Measurements from ENCODE around the gene CELSR1. TPM values are rescaled to one million over a fixed set of nuclear protein-coding genes. Genes with fewer than 3 reads are reported as not detected.
A peak's percentile ranks its signal among the peaks of the same experiment; 100 is the strongest.
"Not testable (repeated sequence)": the region's sequence is repeated elsewhere in the genome, so short reads cannot be mapped to it uniquely, and the experiment has no call there.

Gene CELSR1
- total and polyA plus RNA-seq, 2 donors from 2014 or later, result 15.7 to 49.9 TPM

GRCh38 chr22:46471901-46472721 lies 65.3 kb downstream of the CELSR1 start:
- Histone ChIP-seq H3K27ac (ENCODE audit: low read depth in 2 of 2, low read length in 2 of 2) (no peak overlapping the region), H3K27me3 (ENCODE audit: control insufficient read depth, insufficient read depth, low read length) (no peaks in the 10 kb centered on the region), H3K9me3 (ENCODE audit: control insufficient read depth in 2 of 3, insufficient read depth in 1 of 3, low read length in 3 of 3) (no peaks in the 10 kb centered on the region), H3K4me1 (ENCODE audit: control insufficient read depth in 2 of 3, insufficient read depth in 2 of 3, low read depth in 1 of 3, low read length in 3 of 3) (peaks cover 0 to 5% (median 0%) of the 10 kb centered on the region in 3 donors), H3K4me3 (ENCODE audit: low read length in 3 of 3) (no peak overlapping the region), H3K9ac (ENCODE audit: low read length in 3 of 3) (no peak overlapping the region), H3K36me3 (ENCODE audit: control insufficient read depth in 2 of 3, insufficient read depth in 3 of 3, low read length in 3 of 3) (no peaks in the 10 kb centered on the region)
- FAIRE-seq, result no peak
- TF ChIP-seq CTCF (IDR thresholded peaks at IDR 0.05; ENCODE audit: borderline replicate concordance, extremely low read depth, insufficient read depth), result no peak
- DNase-seq, result no peak
- intact Hi-C loops (cut with DNase I), result no loop called here

GRCh38 chr22:46471330-46471729 lies 66.1 kb downstream of the CELSR1 start:
- H3K27ac ChIP-seq (ENCODE audit: low read depth in 2 of 2, low read length in 2 of 2); FAIRE-seq; H3K27me3 ChIP-seq (ENCODE audit: control insufficient read depth, insufficient read depth, low read length); H3K4me1 ChIP-seq (ENCODE audit: control insufficient read depth in 2 of 3, insufficient read depth in 2 of 3, low read depth in 1 of 3, low read length in 3 of 3); intact Hi-C loops (cut with DNase I); H3K4me3 ChIP-seq (ENCODE audit: low read length in 3 of 3); DNase-seq; H3K36me3 ChIP-seq (ENCODE audit: control insufficient read depth in 2 of 3, insufficient read depth in 3 of 3, low read length in 3 of 3); H3K9me3 ChIP-seq (ENCODE audit: control insufficient read depth in 2 of 3, insufficient read depth in 1 of 3, low read length in 3 of 3); H3K9ac ChIP-seq (ENCODE audit: low read length in 3 of 3): not testable (repeated sequence)

DNA sequence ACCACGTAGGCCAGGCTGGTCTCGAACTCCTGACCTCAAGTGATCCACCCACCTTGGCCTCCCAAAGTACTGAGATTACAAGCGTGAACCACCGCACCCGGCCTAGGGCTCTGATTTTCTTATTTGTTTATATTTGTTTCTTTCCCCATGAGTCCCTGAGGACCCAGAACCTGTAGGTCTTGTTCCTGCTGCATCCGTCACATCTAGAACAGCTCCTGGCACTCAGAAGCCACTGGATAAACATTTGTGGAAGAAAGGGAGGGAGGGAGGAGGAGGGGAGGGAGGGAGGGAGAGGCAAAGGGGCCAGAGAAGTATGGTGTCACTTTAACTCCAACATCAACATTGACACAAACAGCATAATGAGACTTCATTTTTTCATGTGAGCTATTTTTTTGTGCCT lies 67.7 kb downstream of the CELSR1 start:
- no peak overlapping the region for H3K9ac ChIP-seq (ENCODE audit: low read length in 3 of 3)
- FAIRE-seq, result no peak
- H3K4me1 ChIP-seq (ENCODE audit: control insufficient read depth in 2 of 3, insufficient read depth in 2 of 3, low read depth in 1 of 3, low read length in 3 of 3), result peaks cover 0 to 14% (median 6%) of the 10 kb centered on the region in 3 donors
- H3K9me3 ChIP-seq (ENCODE audit: control insufficient read depth in 2 of 3, insufficient read depth in 1 of 3, low read length in 3 of 3), result no peaks in the 10 kb centered on the region
- H3K36me3 ChIP-seq (ENCODE audit: control insufficient read depth in 2 of 3, insufficient read depth in 3 of 3, low read length in 3 of 3), result no peaks in the 10 kb centered on the region
- no peak overlapping the region for H3K4me3 ChIP-seq (ENCODE audit: low read length in 3 of 3)
- DNase-seq, result peak in 1 of 5 donors; percentile 46
- H3K27me3 ChIP-seq (ENCODE audit: control insufficient read depth, insufficient read depth, low read length), result no peaks in the 10 kb centered on the region
- intact Hi-C loops (cut with DNase I), result no loop called here
- TF ChIP-seq CTCF (IDR thresholded peaks at IDR 0.05; ENCODE audit: borderline replicate concordance, extremely low read depth, insufficient read depth), result no peak
- H3K27ac ChIP-seq (ENCODE audit: low read depth in 2 of 2, low read length in 2 of 2), result no peak overlapping the region

DNA sequence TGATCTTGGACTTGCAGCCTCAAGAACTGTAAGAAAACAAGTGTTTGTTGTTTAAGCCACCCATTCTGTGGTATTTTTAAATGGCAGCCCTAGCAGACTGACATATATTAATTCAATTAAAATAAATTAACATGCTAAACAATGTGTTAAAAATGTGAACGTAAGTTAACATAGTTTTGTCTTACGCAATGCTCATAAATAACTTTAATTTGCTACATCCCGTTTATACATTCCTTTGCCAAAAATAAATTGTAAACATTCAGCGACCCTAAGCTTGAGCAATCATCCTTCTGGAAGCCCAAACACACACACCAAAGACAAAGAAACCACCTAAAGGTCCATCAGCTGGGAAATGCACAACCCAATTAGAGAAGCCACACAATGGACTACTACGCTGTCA lies 70.4 kb downstream of the CELSR1 start:
- H3K36me3 ChIP-seq (ENCODE audit: control insufficient read depth in 2 of 3, insufficient read depth in 3 of 3, low read length in 3 of 3), result peaks cover 0 to 9% (median 3%) of the 10 kb centered on the region in 3 donors
- no peaks in the 10 kb centered on the region for H3K9me3 ChIP-seq (ENCODE audit: control insufficient read depth in 2 of 3, insufficient read depth in 1 of 3, low read length in 3 of 3)
- H3K4me1 ChIP-seq (ENCODE audit: control insufficient read depth in 2 of 3, insufficient read depth in 2 of 3, low read depth in 1 of 3, low read length in 3 of 3), result peaks cover 0 to 9% (median 6%) of the 10 kb centered on the region in 3 donors
- intact Hi-C loops (cut with DNase I), result no loop called here
- H3K9ac ChIP-seq (ENCODE audit: low read length in 3 of 3), result no peak overlapping the region
- no peak for FAIRE-seq
- H3K27me3 ChIP-seq (ENCODE audit: control insufficient read depth, insufficient read depth, low read length), result no peaks in the 10 kb centered on the region
- no peak for TF ChIP-seq CTCF (IDR thresholded peaks at IDR 0.05; ENCODE audit: borderline replicate concordance, extremely low read depth, insufficient read depth)
- DNase-seq, result no peak
- H3K4me3 ChIP-seq (ENCODE audit: low read length in 3 of 3), result no peak overlapping the region
- no peak overlapping the region for H3K27ac ChIP-seq (ENCODE audit: low read depth in 2 of 2, low read length in 2 of 2)

All from kidney (tissue), 14 donors.